IPS-NIHi11 (cell line): Measurements from ENCODE around the gene MYO9A.
"Not testable (repeated sequence)": the region's sequence is repeated elsewhere in the genome, so short reads cannot be mapped to it uniquely, and the experiment has no call there.

ENCODE experiments used
- DNase-seq: peaks from one replicate; pipeline ENCODE4 v3.0.0; 2012; ENCODE audit warnings: mixed read lengths, low spot score

The MYO9A gene

GRCh38 chr15:72086920-72087648, 30.9 kb downstream of the MYO9A start:
- no peak for DNase-seq

- peak; percentile 11 for DNase-seq
Measured at GRCh38 chr15:72086010-72086697, 31.8 kb downstream of the MYO9A start.

GRCh38 chr15:72082176-72082575, 35.8 kb downstream of the MYO9A start:
- no peak for DNase-seq

- no peak for DNase-seq
Measured at GRCh38 chr15:72078887-72079286, 39.1 kb downstream of the MYO9A start.

GRCh38 chr15:72077950-72078349, 40.0 kb downstream of the MYO9A start:
- DNase-seq: no peak

GRCh38 chr15:72074335-72075060, 43.5 kb downstream of the MYO9A start:
- DNase-seq: no peak

- not testable (repeated sequence) for DNase-seq
Measured at GRCh38 chr15:72071448-72071825, 46.5 kb downstream of the MYO9A start.

GRCh38 chr15:72070817-72071447, 47.0 kb downstream of the MYO9A start:
- no peak for DNase-seq

GRCh38 chr15:72068856-72069255, 49.1 kb downstream of the MYO9A start:
- DNase-seq: no peak

- DNase-seq: no peak
Measured at GRCh38 chr15:72065801-72066200, 52.1 kb downstream of the MYO9A start.

GRCh38 chr15:72063186-72063585, 54.8 kb downstream of the MYO9A start:
- no peak for DNase-seq

GRCh38 chr15:72062319-72062718, 55.6 kb downstream of the MYO9A start:
- no peak for DNase-seq

GRCh38 chr15:72060687-72061250, 57.2 kb downstream of the MYO9A start:
- DNase-seq: no peak

- DNase-seq: no peak
Measured at GRCh38 chr15:72058585-72058984, 59.4 kb downstream of the MYO9A start.

- no peak for DNase-seq
Measured at GRCh38 chr15:72057548-72058091, 60.3 kb downstream of the MYO9A start.

- not testable (repeated sequence) for DNase-seq
Measured at GRCh38 chr15:72056217-72056616, 61.7 kb downstream of the MYO9A start.

- DNase-seq: not testable (repeated sequence)
Measured at GRCh38 chr15:72053297-72053696, 64.7 kb downstream of the MYO9A start.

- DNase-seq: no peak
Measured at GRCh38 chr15:72050700-72051099, 67.2 kb downstream of the MYO9A start.

GRCh38 chr15:72047020-72047419, 70.9 kb downstream of the MYO9A start:
- DNase-seq: no peak

GRCh38 chr15:72044956-72045355, 73.0 kb downstream of the MYO9A start:
- no peak for DNase-seq

GRCh38 chr15:72042865-72043264, 75.1 kb downstream of the MYO9A start:
- no peak for DNase-seq

GRCh38 chr15:72042054-72042453, 75.9 kb downstream of the MYO9A start:
- DNase-seq: no peak
